HepG2 (cell line): ENCODE results near the gene GNB1. TPM values are rescaled to one million over a fixed set of nuclear protein-coding genes. Genes with fewer than 3 reads are reported as not detected.
A peak's percentile ranks its signal among the peaks of the same experiment; 100 is the strongest.

Source experiments
- CREM ChIP-seq, 2 experiments: sonication (generic) in 1 of 2; formaldehyde crosslinking in 1 of 2; IDR thresholded peaks; 2 replicates each; pipeline versions ENCODE4 v1.4.0 to v1.6.1; 2016 to 2020; ENCODE audit warnings: antibody characterized with exemption in 1 of 2, mild to moderate bottlenecking in 1 of 2, missing genetic modification reagents in 1 of 2
- EHMT2 ChIP-seq: fragments of 200-600 bp; sonication (generic); IDR thresholded peaks from 2 replicates; pipeline ENCODE4 v1.7.0; 2017; ENCODE audit warnings: antibody characterized with exemption, low read depth, low read length, borderline replicate concordance
- FUBP1 ChIP-seq: sonication (generic); formaldehyde crosslinking; IDR thresholded peaks from 2 replicates; pipeline ENCODE4 v1.5.1; 2020; ENCODE audit warnings: missing genetic modification reagents, mild to moderate bottlenecking, borderline replicate concordance
- GLMP ChIP-seq: sonication (generic); formaldehyde crosslinking; IDR thresholded peaks from 2 replicates; pipeline ENCODE4 v1.9.0; 2021; ENCODE audit warnings: missing genetic modification reagents, mild to moderate bottlenecking, borderline replicate concordance
- KDM2A ChIP-seq: sonication (generic); formaldehyde crosslinking; IDR thresholded peaks from 2 replicates; pipeline ENCODE4 v1.4.0; 2020; ENCODE audit warnings: low read depth, missing genetic modification reagents, borderline replicate concordance
- KLF9 ChIP-seq: IDR thresholded peaks from 2 replicates; pipeline ENCODE4 v1.6.1; 2016; ENCODE audit warnings: low read depth
- MED8 ChIP-seq: sonication (generic); formaldehyde crosslinking; IDR thresholded peaks from 2 replicates; pipeline ENCODE4 v1.8.1; 2023; ENCODE audit warnings: mild to moderate bottlenecking, missing genetic modification reagents; ENCODE audit not compliant: insufficient replicate concordance
- NPAS2 ChIP-seq: sonication (generic); formaldehyde crosslinking; IDR thresholded peaks from 2 replicates; pipeline ENCODE4 v1.8.0; 2022; ENCODE audit warnings: mild to moderate bottlenecking, missing genetic modification reagents, borderline replicate concordance
- NR2C2 ChIP-seq: sonication (generic); formaldehyde crosslinking; IDR thresholded peaks from 2 replicates; pipeline ENCODE4 v1.4.0; 2020; ENCODE audit warnings: missing genetic modification reagents, mild to moderate bottlenecking, moderate library complexity, borderline replicate concordance
- PCBP1 ChIP-seq: fragments of 200-400 bp; formaldehyde crosslinking; IDR thresholded peaks from 2 replicates; pipeline ENCODE4 v1.6.1; 2017; ENCODE audit warnings: mild to moderate bottlenecking, low read depth, low read length, borderline replicate concordance
- REST ChIP-seq, 2 experiments: IDR thresholded peaks; 2 replicates each; pipeline ENCODE4 v1.6.1; 2011 to 2012; ENCODE audit warnings: low read length in 2 of 2, borderline replicate concordance in 1 of 2, low read depth in 1 of 2, mild to moderate bottlenecking in 1 of 2, moderate library complexity in 1 of 2
- SNAPC2 ChIP-seq: sonication (generic); formaldehyde crosslinking; IDR thresholded peaks from 2 replicates; pipeline ENCODE4 v1.8.1; 2022; ENCODE audit warnings: mild to moderate bottlenecking, missing genetic modification reagents
- XBP1 ChIP-seq: sonication (generic); formaldehyde crosslinking; IDR thresholded peaks from 2 replicates; pipeline ENCODE4 v1.5.0; 2020; ENCODE audit warnings: missing genetic modification reagents
- ZFP37 ChIP-seq: sonication (generic); formaldehyde crosslinking; IDR thresholded peaks from 2 replicates; pipeline ENCODE4 v1.4.0; 2020; ENCODE audit warnings: missing genetic modification reagents, borderline replicate concordance
- ZNF136 ChIP-seq: sonication (generic); formaldehyde crosslinking; IDR thresholded peaks from 2 replicates; pipeline ENCODE4 v1.8.1; 2022; ENCODE audit warnings: low read depth, mild to moderate bottlenecking, moderate library complexity, missing genetic modification reagents
- ZNF143 ChIP-seq: sonication (generic); formaldehyde crosslinking; IDR thresholded peaks from 2 replicates; pipeline ENCODE4 v1.4.0; 2020; ENCODE audit warnings: missing genetic modification reagents
- ZNF354B ChIP-seq: sonication (generic); formaldehyde crosslinking; IDR thresholded peaks from 2 replicates; pipeline ENCODE4 v1.8.0; 2022; ENCODE audit warnings: mild to moderate bottlenecking, missing genetic modification reagents
- ZNF468 ChIP-seq: sonication (generic); formaldehyde crosslinking; IDR thresholded peaks from 2 replicates; pipeline ENCODE4 v1.8.0; 2022; ENCODE audit warnings: mild to moderate bottlenecking, moderate library complexity, missing genetic modification reagents
- ZSCAN30 ChIP-seq: sonication (generic); formaldehyde crosslinking; IDR thresholded peaks from 2 replicates; pipeline ENCODE4 v1.5.0; 2020; ENCODE audit warnings: mild to moderate bottlenecking, missing genetic modification reagents
- polyA plus RNA-seq, 8 experiments: library from polyadenylated mRNA; depleted of rRNA in 3 of 8; stranded (reverse) in 7 of 8; unstranded in 1 of 8; fragments of >200 nt; fragmentation: Illumina TruSeq in 4 of 8; extraction: Trizol in 4 of 8; gene quantifications; 2 replicates each; pipeline versions ENCODE4 v1.2.1 to v1.2.3, GENCODE V29; 2011 to 2016; ENCODE audit warnings: low read depth in 4 of 8, missing spikeins in 1 of 8, mixed read lengths in 1 of 8; ENCODE audit not compliant: insufficient read depth in 1 of 8
- total RNA-seq, 5 experiments: library from RNA; depleted of rRNA; stranded (reverse); fragments of >200 nt; fragmentation: Illumina TruSeq; extraction: Trizol; gene quantifications; 2 replicates each; pipeline ENCODE4 v1.2.3, GENCODE V29; 2016; ENCODE audit warnings: low read depth in 1 of 5

Gene GNB1
- total and polyA plus RNA-seq, 2 of the 13 experiments (the other 11 are each of a cell fraction or from before 2014, with no cell fraction given) = 66.2 to 327 TPM

- TF ChIP-seq GLMP (CRISPR knock-in tag) = no peak
- no peak for TF ChIP-seq CREM (IDR thresholded peaks at IDR 0.05)
- TF ChIP-seq CREM (CRISPR knock-in tag; IDR thresholded peaks at IDR 0.05) = no peak
- TF ChIP-seq PCBP1 = no peak
- no peak for TF ChIP-seq ZNF136 (CRISPR knock-in tag)
- TF ChIP-seq ZNF354B (CRISPR knock-in tag) = no peak
- no peak for TF ChIP-seq ZSCAN30 (CRISPR knock-in tag)
- no peak; the same call in 1 of the 2 replicates for TF ChIP-seq ZFP37 (CRISPR knock-in tag)
- TF ChIP-seq MED8 (CRISPR knock-in tag) = no peak
- TF ChIP-seq NPAS2 (CRISPR knock-in tag) = no peak
- no peak for TF ChIP-seq ZNF143 (CRISPR knock-in tag)
- TF ChIP-seq FUBP1 = no peak
- no peak for TF ChIP-seq XBP1
- TF ChIP-seq SNAPC2 (CRISPR knock-in tag) = no peak
- no peak; the same call in 1 of the 2 replicates for TF ChIP-seq NR2C2
- no peak for TF ChIP-seq ZNF468
- no peak for TF ChIP-seq REST (IDR thresholded peaks at IDR 0.05; ENCODE audit: borderline replicate concordance in 1 of 2, low read depth in 1 of 2, low read length in 2 of 2)
- no peak for TF ChIP-seq KLF9 (CRISPR knock-in tag)
- TF ChIP-seq KDM2A = peak; percentile 92
- no peak for TF ChIP-seq EHMT2
Measured at GRCh38 chr1:1906185-1907097, 15.6 kb upstream of the GNB1 start (continued).
